IPS DF 4.7 (cell line): ENCODE measurements around the gene PCDHA3.
"Not testable (repeated sequence)": the region's sequence is repeated elsewhere in the genome, so short reads cannot be mapped to it uniquely, and the experiment has no call there.

Experiments used
- DNase-seq: peaks from one replicate; pipeline ENCODE4 v3.0.0-alpha.2; 2013; ENCODE audit warnings: low spot score; ENCODE audit errors: extremely low read depth

Gene PCDHA3

GRCh38 chr5:140800816-140801493 lies at the start of gene PCDHA3:
TSS of gene PCDHA3 (plus strand) at chr5:140801057.
- DNase-seq: no peak

- no peak for DNase-seq
Measured at GRCh38 chr5:140753561-140753960, 47.3 kb upstream of the PCDHA3 start.

GRCh38 chr5:140764177-140764973 lies 36.5 kb upstream of the PCDHA3 start:
- DNase-seq: no peak

GRCh38 chr5:140767444-140767843 lies 33.4 kb upstream of the PCDHA3 start:
- DNase-seq: no peak

GRCh38 chr5:140780512-140780911 lies 20.3 kb upstream of the PCDHA3 start:
- DNase-seq: no peak

GRCh38 chr5:140785905-140786686 lies 14.8 kb upstream of the PCDHA3 start, which contains the start of gene PCDHA1:
TSS of gene PCDHA1 (plus strand) at chr5:140786140.
- DNase-seq: no peak

GRCh38 chr5:140787422-140787821 lies 13.4 kb upstream of the PCDHA3 start:
- not testable (repeated sequence) for DNase-seq

- not testable (repeated sequence) for DNase-seq
Measured at GRCh38 chr5:140787849-140788504, 12.9 kb upstream of the PCDHA3 start.

GRCh38 chr5:140791089-140791488 lies 9.8 kb upstream of the PCDHA3 start:
- DNase-seq: no peak

- no peak for DNase-seq
Measured at GRCh38 chr5:140794595-140795258, 6.1 kb upstream of the PCDHA3 start, which contains the start of gene PCDHA2. TSS of gene PCDHA2 (plus strand) at chr5:140794852.

- DNase-seq: no peak
Measured at GRCh38 chr5:140795259-140795641, 5.6 kb upstream of the PCDHA3 start.

GRCh38 chr5:140796072-140796717 lies 4.7 kb upstream of the PCDHA3 start:
- DNase-seq: not testable (repeated sequence)

- DNase-seq: no peak
Measured at GRCh38 chr5:140796718-140797095, 4.2 kb upstream of the PCDHA3 start.

GRCh38 chr5:140801494-140801841 lies 611 bp downstream of the PCDHA3 start:
- DNase-seq: no peak

GRCh38 chr5:140802381-140802780 lies 1.5 kb downstream of the PCDHA3 start:
- not testable (repeated sequence) for DNase-seq

- no peak for DNase-seq
Measured at GRCh38 chr5:140802781-140803271, 2.0 kb downstream of the PCDHA3 start.

GRCh38 chr5:140806834-140807775 lies 6.2 kb downstream of the PCDHA3 start, which contains the start of gene PCDHA4:
TSS of gene PCDHA4 (plus strand) at chr5:140807068.
- DNase-seq: no peak

GRCh38 chr5:140808241-140808888 lies 7.5 kb downstream of the PCDHA3 start:
- not testable (repeated sequence) for DNase-seq
